GM21528 (cell line): ENCODE measurements around the gene IL4.

ENCODE experiments used
- ATAC-seq: cut with Tn5 transposase; IDR thresholded peaks from one replicate; pipeline ENCODE4 v1.9.1; 2021; ENCODE audit warnings: mild to moderate bottlenecking, moderate library complexity; ENCODE audit not compliant: unreplicated experiment, low FRiP score

Gene IL4

DNA sequence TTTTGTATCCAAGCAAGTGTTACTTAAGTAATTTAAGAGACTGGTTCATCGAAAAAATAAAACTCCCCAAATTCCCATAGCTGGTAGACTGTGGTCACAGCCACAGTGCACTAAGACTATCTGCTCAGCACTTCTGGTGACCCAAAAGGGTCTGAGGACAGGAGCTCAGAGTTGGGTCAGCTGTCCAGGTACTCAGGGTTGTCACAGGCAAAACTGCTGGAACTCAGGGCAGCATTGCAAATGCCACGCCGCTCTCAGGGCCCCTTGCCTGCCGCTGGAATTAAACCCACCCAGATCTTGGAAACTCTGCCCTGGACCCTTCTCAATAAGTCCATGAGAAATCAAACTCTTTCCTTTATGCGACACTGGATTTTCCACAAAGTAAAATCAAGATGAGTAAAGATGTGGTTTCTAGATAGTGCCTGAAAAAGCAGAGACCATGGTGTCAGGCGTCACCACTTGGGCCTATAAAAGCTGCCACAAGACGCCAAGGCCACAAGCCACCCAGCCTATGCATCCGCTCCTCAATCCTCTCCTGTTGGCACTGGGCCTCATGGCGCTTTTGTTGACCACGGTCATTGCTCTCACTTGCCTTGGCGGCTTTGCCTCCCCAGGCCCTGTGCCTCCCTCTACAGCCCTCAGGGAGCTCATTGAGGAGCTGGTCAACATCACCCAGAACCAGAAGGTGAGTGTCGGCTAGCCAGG lies 16.0 kb upstream of the IL4 start, which contains the start of gene IL13:
Gene IL13 (plus strand): TSS at position 498 of the 705 bp plus-strand sequence. CDS start 14 bp downstream, at position 512.
- ATAC-seq: no peak

- ATAC-seq: no peak
Observed at GRCh38 chr5:132658381-132659302, 15.1 kb upstream of the IL4 start.

GRCh38 chr5:132659598-132660493 lies 13.9 kb upstream of the IL4 start:
- no peak for ATAC-seq

- no peak for ATAC-seq
Observed at GRCh38 chr5:132661231-132662003, 12.4 kb upstream of the IL4 start.

DNA sequence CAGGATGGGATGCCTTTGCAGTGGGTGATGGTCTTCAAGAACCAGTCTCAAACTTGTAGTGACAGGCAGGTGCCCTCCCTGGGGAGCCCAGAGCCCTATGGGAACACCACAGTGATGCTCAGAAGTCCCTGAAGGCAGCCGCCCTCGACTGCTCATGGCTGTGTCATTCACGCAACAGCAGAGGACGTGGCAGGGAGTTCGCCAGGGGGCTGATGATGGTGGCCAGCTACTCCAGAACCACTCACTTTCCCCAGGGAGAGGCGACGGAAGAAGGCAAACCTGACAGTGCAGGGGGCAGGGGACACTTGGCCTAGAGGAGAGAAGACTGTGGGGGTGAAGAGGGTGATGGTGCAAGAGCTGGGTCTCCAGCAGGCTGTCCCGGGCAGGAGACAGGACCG lies 11.8 kb upstream of the IL4 start:
- no peak for ATAC-seq

GRCh38 chr5:132662925-132663770 lies 10.6 kb upstream of the IL4 start:
- peak; percentile 68 for ATAC-seq

- ATAC-seq: peak; percentile 30
Observed at GRCh38 chr5:132663771-132664695, 9.8 kb upstream of the IL4 start.

DNA sequence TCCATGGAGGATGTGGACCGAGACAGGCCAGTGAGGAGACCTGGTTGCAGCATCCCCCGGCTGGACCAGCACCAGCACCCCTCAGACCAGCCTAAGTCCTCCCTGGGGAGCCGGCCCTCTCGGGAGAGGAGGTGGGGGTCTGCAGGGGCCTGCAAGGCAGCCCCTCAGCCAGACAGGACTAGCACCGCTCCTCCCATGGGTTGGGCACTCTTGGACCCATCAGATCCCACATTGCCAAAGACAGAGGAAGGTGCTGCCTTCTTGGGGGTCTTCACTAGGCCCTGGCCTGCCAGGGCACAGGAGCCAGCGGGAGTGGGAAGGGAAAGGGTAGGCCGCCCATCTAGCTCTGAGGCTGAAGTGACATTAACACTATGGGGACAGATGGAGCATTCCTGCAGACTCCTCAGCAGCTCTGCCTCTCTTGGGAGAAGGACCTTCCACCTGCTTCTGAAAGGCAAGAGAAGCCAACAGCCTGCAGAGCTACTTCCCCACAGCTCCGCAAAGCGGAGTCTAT lies 9.0 kb upstream of the IL4 start:
- ATAC-seq: no peak

GRCh38 chr5:132665574-132666080 lies 8.2 kb upstream of the IL4 start:
- ATAC-seq: no peak

GRCh38 chr5:132666310-132667123 lies 7.3 kb upstream of the IL4 start:
- no peak for ATAC-seq

- no peak for ATAC-seq
Observed at GRCh38 chr5:132667309-132667708, 6.5 kb upstream of the IL4 start.

GRCh38 chr5:132667761-132668705 lies 5.8 kb upstream of the IL4 start:
- ATAC-seq: no peak

DNA sequence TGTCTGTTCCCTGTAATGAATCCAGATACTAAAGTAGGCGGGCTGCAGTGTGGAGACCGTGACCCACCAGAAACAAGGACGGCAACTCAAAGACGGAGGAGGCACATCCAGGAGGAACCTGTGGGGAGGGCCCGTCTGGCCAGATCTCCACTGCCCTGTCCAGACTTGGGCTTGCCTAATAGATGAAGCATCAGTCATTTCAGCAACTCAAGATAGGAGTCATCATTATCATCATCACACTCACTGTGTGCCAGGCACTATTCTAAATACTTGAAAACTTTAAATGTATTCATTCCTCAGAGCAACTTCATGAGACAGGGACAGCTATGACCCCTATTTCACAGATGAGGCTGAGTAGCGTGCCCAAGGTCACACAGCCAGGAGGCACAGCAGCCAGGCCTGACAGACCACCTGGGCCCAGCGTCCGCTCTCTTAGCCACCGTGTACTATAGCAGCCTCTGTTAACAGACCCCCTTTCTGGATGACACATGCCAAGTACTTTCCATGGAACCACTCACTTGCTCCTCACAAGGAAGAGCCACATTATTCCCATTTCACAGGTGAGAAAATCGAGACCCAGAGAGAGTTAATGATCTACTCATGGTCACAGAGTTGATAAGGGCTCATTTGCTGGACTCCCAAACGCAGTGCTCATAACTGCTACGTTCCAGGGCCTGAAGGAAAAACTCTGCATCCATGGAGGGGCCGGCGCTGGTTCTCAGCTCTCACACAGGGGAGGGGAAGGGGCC lies 4.9 kb upstream of the IL4 start:
- no peak for ATAC-seq

GRCh38 chr5:132669455-132669820 lies 4.4 kb upstream of the IL4 start:
- ATAC-seq: no peak
